WI38 (cell line): ENCODE measurements around the gene CERK.

ENCODE experiments used
- H3K4me3 ChIP-seq: 2 replicates; pipeline ENCODE4 v1.5.1; 2011; ENCODE audit warnings: low read depth, mild to moderate bottlenecking, control low read depth, low read length
- CTCF ChIP-seq: IDR thresholded peaks from 2 replicates; pipeline ENCODE4 v1.5.1; 2012; ENCODE audit warnings: low read depth, mild to moderate bottlenecking, control low read depth, low read length

Gene CERK

GRCh38 chr22:46776876-46777608, 39.0 kb upstream of the CERK start:
- no peak overlapping the region for H3K4me3 ChIP-seq

GRCh38 chr22:46775850-46776826, 38.1 kb upstream of the CERK start:
- no peak for TF ChIP-seq CTCF
- H3K4me3 ChIP-seq = no peak overlapping the region

More at GRCh38 chr22:46776876-46777608, 39.0 kb upstream of the CERK start:
- TF ChIP-seq CTCF = no peak

GRCh38 chr22:46774980-46775849, 37.2 kb upstream of the CERK start:
- no peak for TF ChIP-seq CTCF
- H3K4me3 ChIP-seq = no peak overlapping the region

GRCh38 chr22:46774253-46774979, 36.4 kb upstream of the CERK start:
- no peak overlapping the region for H3K4me3 ChIP-seq
- TF ChIP-seq CTCF = no peak

DNA sequence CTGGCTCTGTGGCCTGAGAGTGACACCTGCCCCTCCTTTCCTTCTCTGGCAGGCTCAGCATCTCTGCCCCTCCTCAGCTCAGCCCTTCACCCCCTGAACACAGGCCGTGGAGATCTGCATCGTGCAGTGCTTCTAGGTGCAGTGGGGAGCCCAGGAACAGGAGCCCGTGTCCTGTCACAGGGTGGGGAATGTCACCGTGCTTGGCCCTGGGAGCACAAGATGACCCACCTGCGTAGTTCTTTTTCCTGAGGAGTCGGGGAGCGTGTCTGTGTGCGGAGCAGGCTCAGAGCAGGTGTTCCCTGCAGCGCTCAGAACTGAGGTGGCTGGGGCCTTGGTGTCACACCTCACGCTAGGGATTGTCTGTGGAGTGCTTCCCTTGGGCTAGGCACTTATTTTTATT, 35.0 kb upstream of the CERK start:
- no peak overlapping the region for H3K4me3 ChIP-seq
- no peak for TF ChIP-seq CTCF

DNA sequence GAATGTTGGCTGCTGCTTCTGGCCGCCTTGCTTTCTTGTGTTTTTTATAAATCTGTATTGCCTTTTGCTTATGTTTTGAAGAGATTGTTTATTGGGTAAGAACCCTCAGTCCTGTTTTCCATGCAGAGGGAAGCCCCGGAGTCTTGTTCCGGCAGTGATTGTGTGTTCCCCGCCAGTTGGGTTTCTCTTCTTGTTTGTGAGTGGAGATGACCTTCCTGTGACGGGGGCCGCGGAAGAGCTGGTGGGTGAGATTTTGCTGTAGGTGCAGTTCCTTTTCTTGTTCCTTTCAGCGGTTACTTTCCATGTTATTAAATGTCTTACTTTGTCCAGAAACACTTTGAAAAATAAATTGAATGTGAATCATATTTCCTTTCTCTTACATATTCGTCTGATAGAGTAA, 32.7 kb upstream of the CERK start:
- no peak overlapping the region for H3K4me3 ChIP-seq

More for the DNA sequence above, 32.7 kb upstream of the CERK start:
- TF ChIP-seq CTCF = no peak
